ENCODE results near the gene GNA12. TPM values are rescaled to one million over a fixed set of nuclear protein-coding genes. Genes with fewer than 3 reads are reported as not detected.

GNA12 gene
- total RNA-seq, 4 donors from 2014 or later = 7.6 to 8.4 (median 8.1) TPM

DNA sequence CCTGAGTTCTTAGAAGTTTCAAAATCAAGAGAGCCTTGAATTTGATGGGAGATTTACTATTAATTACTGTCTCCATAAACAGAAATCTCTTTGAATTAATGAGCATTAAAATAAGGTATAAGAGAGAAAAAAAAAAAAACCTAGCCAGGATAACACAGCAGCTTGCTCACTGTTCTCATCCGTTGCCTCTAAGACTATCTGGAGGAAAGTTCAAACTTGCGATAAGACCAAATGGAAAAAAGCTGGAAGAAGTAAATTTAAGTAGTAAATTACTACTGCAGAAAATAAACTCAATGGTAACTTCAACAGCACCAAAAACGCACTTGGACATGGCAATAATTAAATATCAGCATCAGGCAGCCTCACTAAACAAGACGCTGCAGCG lies 36.7 kb downstream of the GNA12 start:
- Histone ChIP-seq H3K4me3 (no peak overlapping the region), H3K4me1 (peaks cover 12 to 25% of the 10 kb centered on the region in 2 donors), H3K9me3 (no peaks in the 10 kb centered on the region), H3K27ac (no peak overlapping the region), H3K27me3 (no peaks in the 10 kb centered on the region), H3K36me3 (no peaks in the 10 kb centered on the region)
- TF ChIP-seq POLR2A (IDR thresholded peaks at IDR 0.05) = no peak
- TF ChIP-seq, protein P1, sequence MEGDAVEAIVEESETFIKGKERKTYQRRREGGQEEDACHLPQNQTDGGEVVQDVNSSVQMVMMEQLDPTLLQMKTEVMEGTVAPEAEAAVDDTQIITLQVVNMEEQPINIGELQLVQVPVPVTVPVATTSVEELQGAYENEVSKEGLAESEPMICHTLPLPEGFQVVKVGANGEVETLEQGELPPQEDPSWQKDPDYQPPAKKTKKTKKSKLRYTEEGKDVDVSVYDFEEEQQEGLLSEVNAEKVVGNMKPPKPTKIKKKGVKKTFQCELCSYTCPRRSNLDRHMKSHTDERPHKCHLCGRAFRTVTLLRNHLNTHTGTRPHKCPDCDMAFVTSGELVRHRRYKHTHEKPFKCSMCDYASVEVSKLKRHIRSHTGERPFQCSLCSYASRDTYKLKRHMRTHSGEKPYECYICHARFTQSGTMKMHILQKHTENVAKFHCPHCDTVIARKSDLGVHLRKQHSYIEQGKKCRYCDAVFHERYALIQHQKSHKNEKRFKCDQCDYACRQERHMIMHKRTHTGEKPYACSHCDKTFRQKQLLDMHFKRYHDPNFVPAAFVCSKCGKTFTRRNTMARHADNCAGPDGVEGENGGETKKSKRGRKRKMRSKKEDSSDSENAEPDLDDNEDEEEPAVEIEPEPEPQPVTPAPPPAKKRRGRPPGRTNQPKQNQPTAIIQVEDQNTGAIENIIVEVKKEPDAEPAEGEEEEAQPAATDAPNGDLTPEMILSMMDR (IDR thresholded peaks at IDR 0.05 in 4 of 5, conservative IDR thresholded peaks at IDR 0.05 in 1 of 5) = no peak
- in situ Hi-C loops (cut with MboI; ENCODE audit: low sequenced_read_pairs in 4 of 4) = no loop called here
- ATAC-seq (no peak), DNase-seq (no peak)
- intact Hi-C loops (cut with DNase I; ENCODE audit: low total_unique reads) = no loop called here

DNA sequence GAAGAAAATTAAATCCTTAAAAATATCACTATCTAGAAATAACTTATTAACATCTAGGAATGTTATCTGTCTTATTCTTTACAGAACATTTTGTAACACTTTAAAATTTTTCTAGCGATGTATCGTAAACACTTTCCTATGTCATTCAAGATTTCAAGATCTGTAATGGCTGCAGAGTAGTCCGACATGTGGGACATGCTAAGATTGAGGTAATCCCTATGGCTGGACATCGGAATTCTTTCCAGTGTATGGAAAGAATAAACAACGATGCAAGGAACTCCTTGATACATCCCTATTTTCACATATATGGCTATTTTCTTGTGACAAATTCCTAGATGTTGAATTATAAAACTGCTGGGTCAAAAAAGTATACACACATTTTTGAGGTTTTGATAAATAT lies 37.5 kb downstream of the GNA12 start:
- no peaks in the 10 kb centered on the region for H3K36me3 ChIP-seq
- H3K27me3 ChIP-seq = no peaks in the 10 kb centered on the region
- peaks cover 17 to 26% of the 10 kb centered on the region in 2 donors for H3K4me1 ChIP-seq
- intact Hi-C loops (cut with DNase I; ENCODE audit: low total_unique reads) = no loop called here
- DNase-seq = no peak
- no peak for ATAC-seq
- TF ChIP-seq POLR2A (IDR thresholded peaks at IDR 0.05) = no peak
- TF ChIP-seq, protein P1 (IDR thresholded peaks at IDR 0.05 in 4 of 5, conservative IDR thresholded peaks at IDR 0.05 in 1 of 5) = no peak
- no peak overlapping the region for H3K4me3 ChIP-seq
- in situ Hi-C loops (cut with MboI; ENCODE audit: low sequenced_read_pairs in 4 of 4) = no loop called here
- H3K9me3 ChIP-seq = no peaks in the 10 kb centered on the region
- no peak overlapping the region for H3K27ac ChIP-seq

DNA sequence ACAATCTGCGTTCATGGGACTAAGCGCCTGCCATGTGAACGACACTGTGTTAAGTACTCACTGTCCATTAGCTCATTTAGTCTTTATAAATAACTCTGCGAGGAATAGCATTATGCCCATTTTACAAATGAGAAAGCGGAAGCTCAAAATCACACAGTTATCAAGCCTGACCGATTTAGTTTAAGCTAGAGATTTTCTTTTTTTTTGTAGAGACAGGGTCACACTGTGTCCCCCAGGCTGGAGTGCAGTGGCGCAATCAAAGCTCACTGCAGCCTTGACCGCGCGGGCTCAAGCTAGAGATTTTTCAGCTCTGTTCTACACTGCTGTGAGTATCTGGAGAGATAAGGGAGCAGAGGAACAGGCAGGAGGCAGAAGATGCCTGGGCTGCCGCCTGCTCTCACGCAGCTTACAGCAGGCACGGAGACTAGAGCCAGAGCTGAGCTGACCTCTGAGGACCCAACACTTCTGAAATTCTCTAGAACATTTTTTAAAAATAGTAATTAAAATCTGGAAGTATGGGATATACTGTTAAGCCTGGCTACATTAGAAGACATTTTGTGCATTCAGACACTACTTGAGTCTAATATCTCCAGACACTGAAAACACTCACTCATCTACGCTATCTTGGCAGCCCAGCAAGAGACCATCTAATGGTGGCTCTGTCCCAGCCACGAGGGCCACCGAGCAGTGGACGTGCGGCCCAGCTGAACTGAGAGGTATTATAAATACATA lies 38.7 kb downstream of the GNA12 start:
- intact Hi-C loops (cut with DNase I; ENCODE audit: low total_unique reads) = no loop called here
- Histone ChIP-seq H3K27me3 (no peaks in the 10 kb centered on the region), H3K4me3 (no peak overlapping the region), H3K9me3 (no peaks in the 10 kb centered on the region), H3K36me3 (no peaks in the 10 kb centered on the region), H3K27ac (no peak overlapping the region), H3K4me1 (peaks cover 8 to 20% of the 10 kb centered on the region in 2 donors)
- TF ChIP-seq, protein P1 (IDR thresholded peaks at IDR 0.05 in 4 of 5, conservative IDR thresholded peaks at IDR 0.05 in 1 of 5) = no peak
- TF ChIP-seq POLR2A (IDR thresholded peaks at IDR 0.05) = no peak
- no peak for DNase-seq
- in situ Hi-C loops (cut with MboI; ENCODE audit: low sequenced_read_pairs in 4 of 4) = no loop called here
- ATAC-seq = no peak

DNA sequence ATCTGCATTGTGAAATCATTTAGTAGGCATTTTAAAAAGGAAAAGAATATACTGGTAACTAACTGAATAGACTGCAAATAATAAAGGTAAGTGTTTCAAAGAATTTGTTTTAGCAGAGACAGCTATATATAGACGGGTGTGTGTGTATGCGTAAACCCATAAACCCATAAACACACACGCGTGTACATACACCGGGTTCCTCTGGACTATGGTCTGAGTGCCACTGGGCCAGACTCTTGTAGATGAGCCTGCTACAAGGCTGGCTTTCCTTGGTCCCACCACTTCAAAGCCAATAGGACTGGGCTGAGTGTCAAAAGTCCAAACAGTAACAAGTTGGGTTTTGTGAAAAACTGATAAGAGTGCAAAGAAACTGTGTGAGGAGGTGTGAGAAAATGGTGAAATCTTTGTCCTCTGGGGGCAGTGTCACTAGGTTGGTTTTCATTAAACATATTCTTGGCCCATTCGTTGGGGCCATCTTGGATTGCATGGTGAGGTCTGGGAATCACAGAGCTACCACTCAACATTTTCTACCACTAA lies 39.8 kb downstream of the GNA12 start:
- intact Hi-C loops (cut with DNase I; ENCODE audit: low total_unique reads) (no loop called here), in situ Hi-C loops (cut with MboI; ENCODE audit: low sequenced_read_pairs in 4 of 4) (no loop called here)
- no peaks in the 10 kb centered on the region for H3K27me3 ChIP-seq
- H3K27ac ChIP-seq = no peak overlapping the region
- no peaks in the 10 kb centered on the region for H3K9me3 ChIP-seq
- H3K4me3 ChIP-seq = no peak overlapping the region
- DNase-seq (no peak), ATAC-seq (no peak)
- H3K36me3 ChIP-seq = no peaks in the 10 kb centered on the region
- H3K4me1 ChIP-seq = peaks cover 8 to 18% of the 10 kb centered on the region in 2 donors
- TF ChIP-seq, protein P1 (IDR thresholded peaks at IDR 0.05 in 4 of 5, conservative IDR thresholded peaks at IDR 0.05 in 1 of 5) = no peak
- TF ChIP-seq POLR2A (IDR thresholded peaks at IDR 0.05) = no peak
